MG63 (cell line): Measurements from ENCODE around the gene FOXA1. TPM values are rescaled to one million over a fixed set of nuclear protein-coding genes. Genes with fewer than 3 reads are reported as not detected.

ENCODE experiments used
- DNase-seq: peaks from one replicate; pipeline ENCODE4 v3.0.0-alpha.2; 2020
- H3K27me3 ChIP-seq: fragments of 250-450 bp; sonication (Bioruptor Pico); 2 replicates; pipeline ENCODE4 v1.5.1; 2020; ENCODE audit warnings: mild to moderate bottlenecking, moderate library complexity
- H3K36me3 ChIP-seq: fragments of 250-450 bp; sonication (Bioruptor Pico); 2 replicates; pipeline ENCODE4 v1.5.1; 2020; ENCODE audit warnings: mild to moderate bottlenecking, moderate library complexity
- H3K4me3 ChIP-seq: fragments of 250-450 bp; sonication (Bioruptor Pico); 2 replicates; pipeline ENCODE4 v1.5.1; 2020; ENCODE audit warnings: mild to moderate bottlenecking, moderate library complexity
- H3K9me3 ChIP-seq: fragments of 250-450 bp; sonication (Bioruptor Pico); 2 replicates; pipeline ENCODE4 v1.5.1; 2020; ENCODE audit warnings: mild to moderate bottlenecking, moderate library complexity
- total RNA-seq: library from RNA; depleted of rRNA; stranded (reverse); fragments of >200 nt; shearing (Covaris generic); gene quantifications from 2 replicates; pipeline ENCODE4 v1.2.3, GENCODE V29; 2014; ENCODE audit warnings: low replicate concordance

FOXA1 gene
- total RNA-seq, 1 experiment from 2014 or later = not detected

DNA sequence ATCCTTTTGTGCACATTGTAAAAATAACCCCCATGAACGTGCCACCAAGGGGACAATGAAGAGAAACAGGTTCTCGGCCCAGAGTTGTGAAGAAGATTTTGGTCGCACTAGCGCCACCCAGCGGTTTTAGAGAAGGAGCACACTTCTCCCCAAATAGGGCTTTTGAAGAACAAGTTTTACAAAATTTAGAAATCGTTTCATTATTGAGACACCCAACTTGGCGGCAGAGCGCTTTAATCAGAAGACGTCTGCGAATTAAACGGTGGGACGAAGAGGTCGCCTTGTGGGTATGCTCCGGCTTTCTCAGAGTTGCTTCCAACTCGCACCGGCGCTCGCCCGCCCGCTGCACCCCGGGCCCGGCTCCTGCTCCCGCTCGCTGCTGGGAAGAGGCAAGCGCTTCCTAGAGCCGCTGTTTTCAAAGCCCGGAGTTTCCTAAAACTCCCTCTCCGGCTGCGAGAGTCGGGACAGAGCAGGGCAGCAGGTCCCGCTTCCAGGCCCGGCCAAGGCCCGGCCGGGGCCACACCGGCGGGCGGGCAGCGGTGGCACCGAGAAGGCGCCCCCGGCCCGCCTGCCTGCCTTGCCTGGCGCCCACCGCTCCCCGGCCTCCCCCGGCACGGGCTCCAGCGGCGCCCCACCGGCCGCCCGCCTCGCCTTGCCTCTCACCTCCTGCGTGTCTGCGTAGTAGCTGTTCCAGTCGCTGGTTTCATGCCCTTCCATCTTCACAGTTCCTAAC lies 645 bp downstream of the FOXA1 start:
- peak; percentile 51 for DNase-seq
- no peaks in the 10 kb centered on the region for H3K36me3 ChIP-seq
- H3K4me3 ChIP-seq = peak overlapping the region; percentile 53
- no peaks in the 10 kb centered on the region for H3K9me3 ChIP-seq
- H3K27me3 ChIP-seq = no peaks in the 10 kb centered on the region

DNA sequence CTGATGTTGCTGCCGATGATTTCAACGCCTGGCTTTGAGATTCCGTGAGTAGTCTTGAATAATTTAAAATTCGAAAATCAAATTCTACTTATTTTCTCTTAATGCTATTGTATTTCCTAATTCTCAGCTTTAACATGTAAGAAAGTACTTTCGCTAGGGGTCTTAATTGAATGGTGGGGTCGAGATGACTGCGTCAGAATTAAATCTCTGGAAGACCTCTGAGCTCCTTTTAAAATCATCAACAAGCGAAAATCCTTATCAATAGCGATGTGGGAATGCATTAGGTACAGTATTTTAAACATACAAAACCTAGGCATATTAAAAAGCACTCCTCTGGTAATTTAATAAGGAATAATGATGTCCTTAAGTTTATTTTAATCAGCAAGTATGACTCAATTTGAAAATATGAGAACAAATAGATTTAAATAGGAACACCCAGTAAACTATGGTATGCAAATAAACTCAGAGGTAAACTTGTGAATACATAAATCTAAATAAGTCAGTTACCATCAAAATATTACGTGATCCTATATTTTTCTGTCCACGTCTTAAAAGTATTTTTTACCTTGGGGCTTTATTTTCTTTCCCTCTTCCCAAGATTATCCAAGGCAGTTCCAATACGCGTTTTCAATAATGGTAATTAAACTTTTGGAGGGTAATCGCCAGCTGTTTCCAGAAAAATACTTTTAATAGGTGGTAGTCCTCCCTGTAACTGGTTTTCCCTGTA lies 1.4 kb downstream of the FOXA1 start:
- peak overlapping the region; percentile 53 for H3K4me3 ChIP-seq
- no peaks in the 10 kb centered on the region for H3K27me3 ChIP-seq
- no peaks in the 10 kb centered on the region for H3K36me3 ChIP-seq
- no peaks in the 10 kb centered on the region for H3K9me3 ChIP-seq
- DNase-seq = no peak

DNA sequence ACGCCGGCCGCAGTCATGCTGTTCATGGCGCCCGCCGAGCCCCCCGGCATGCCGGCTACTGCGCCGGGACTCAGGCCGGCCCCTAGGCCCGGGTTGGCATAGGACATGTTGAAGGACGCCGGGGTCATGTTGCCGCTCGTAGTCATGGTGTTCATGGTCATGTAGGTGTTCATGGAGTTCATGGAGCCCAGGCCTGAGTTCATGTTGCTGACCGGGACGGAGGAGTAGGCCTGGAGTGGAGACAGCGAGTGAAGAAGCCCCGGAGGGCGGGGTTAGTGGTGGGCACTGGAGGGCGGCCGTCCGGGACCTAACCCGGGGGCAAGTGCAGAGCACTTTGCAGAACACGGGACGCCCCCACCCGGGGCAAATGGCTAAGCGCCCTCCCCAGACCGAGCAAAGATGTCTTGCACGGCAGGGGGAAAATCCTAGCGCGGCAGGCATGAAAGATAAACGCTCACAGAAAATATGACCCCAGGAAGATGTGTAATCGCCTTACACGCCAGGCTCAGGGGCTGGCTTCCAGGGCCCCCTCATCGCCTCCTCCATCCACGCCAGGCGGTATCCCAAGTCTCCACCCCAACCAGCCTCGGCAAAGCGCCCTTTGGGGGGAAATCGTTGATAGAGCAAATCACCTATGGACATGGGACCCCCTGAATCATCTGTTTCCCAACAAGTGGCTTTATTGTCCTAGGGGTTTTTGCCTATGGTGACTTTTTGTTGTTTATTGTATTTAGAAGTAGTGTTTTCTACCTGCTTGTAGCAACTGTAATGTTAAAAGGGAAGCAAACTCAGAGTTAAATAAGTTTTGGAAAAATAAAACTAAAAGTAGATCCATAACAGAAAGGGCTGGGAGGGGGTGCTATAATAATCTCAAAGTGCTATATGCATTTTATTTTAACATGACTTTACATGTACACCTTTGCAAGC lies 2.3 kb downstream of the FOXA1 start:
- no peak for DNase-seq
- Histone ChIP-seq H3K4me3 (no peak overlapping the region), H3K9me3 (no peaks in the 10 kb centered on the region), H3K27me3 (no peaks in the 10 kb centered on the region), H3K36me3 (no peaks in the 10 kb centered on the region)

DNA sequence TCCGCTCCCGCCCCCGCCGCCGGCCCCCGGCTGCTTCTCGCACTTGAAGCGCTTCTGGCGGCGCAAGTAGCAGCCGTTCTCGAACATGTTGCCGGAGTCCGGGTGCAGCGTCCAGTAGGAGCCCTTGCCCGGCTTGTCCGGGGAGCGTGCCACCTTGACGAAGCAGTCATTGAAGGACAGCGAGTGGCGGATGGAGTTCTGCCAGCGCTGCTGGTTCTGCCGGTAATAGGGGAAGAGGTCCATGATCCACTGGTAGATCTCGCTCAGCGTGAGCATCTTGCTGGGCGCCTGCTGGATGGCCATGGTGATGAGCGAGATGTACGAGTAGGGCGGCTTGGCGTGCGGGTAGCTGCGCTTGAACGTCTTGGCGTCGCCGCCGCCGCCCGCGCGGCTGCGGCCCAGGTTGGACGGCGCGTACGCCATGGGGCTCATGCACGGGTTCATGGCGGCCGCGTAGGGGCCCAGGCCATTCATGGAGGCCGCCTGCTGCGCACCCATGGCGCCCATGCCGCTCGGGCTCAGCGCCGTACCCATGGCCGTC lies 3.0 kb downstream of the FOXA1 start:
- Histone ChIP-seq H3K9me3 (no peaks in the 10 kb centered on the region), H3K27me3 (peaks cover 2% of the 10 kb centered on the region; the same call in 1 of the 2 replicates), H3K36me3 (no peaks in the 10 kb centered on the region), H3K4me3 (peak overlapping the region; percentile 9; the same call in 1 of the 2 replicates)
- DNase-seq = no peak

DNA sequence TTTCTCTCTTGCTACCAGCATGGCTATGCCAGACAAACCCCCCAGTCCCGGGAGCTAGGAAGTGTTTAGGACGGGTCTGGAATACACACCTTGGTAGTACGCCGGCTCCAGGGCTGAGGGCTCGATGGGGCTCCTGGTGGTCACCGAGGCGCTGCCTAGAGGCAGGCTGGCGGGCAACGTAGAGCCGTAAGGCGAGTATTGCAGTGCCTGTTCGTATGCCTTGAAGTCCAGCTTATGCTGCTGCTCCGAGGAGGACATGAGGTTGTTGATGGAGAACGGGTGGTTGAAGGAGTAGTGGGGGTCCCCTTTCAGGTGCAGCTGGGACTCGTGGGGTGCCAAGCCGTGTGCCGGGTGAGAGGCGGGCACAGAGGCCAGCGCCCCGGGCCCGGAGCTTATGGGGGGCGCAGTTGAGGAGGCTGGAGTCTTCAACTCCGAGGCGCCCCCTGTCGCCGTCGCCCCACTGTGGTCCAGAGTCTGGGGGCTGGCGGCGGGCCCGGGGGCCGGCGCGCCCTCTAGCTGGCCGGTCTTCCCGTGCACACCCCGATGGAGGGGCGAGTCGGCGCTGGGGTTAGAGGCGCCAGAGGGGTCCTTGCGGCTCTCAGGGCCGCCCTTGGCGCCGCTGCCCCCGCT lies 3.6 kb downstream of the FOXA1 start:
- Histone ChIP-seq H3K36me3 (no peaks in the 10 kb centered on the region), H3K27me3 (peaks cover 3% of the 10 kb centered on the region; the same call in 1 of the 2 replicates), H3K9me3 (no peaks in the 10 kb centered on the region), H3K4me3 (peak overlapping the region; percentile 9)
- DNase-seq = no peak

DNA sequence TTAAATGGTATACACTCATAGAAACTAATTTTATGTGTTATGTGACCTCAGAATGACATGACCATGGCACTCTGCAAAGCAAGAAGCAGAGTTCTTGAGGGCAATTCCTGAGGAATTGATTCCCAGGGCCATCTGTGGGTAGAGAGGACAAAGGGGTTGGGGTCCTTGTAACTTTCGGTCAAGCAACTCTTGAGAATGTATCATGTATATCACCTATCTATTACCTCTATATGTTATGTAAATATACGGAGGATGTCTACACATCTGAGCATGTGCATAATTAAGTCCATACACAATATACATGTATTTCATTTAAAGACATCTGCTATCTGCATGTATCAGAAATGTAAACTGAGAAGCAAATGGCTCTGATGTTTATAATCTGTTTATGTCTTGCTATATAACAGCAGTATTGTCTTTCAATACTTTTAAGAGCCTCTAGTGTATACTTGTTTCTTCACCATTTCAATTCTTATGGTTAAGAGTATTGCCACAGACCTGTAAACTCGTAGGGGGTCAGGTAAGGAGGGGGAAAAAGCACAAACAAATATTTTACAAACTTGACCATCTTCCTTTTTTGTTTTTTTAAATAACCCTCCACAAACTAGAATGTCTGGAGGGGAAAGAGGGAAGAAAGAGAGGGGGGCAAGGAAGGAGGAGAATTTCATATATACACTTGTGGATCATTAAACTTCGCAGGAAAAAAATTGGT lies 4.5 kb downstream of the FOXA1 start:
- peaks cover 3% of the 10 kb centered on the region; the same call in 1 of the 2 replicates for H3K27me3 ChIP-seq
- H3K4me3 ChIP-seq = no peak overlapping the region
- H3K36me3 ChIP-seq = no peaks in the 10 kb centered on the region
- no peaks in the 10 kb centered on the region for H3K9me3 ChIP-seq
- no peak for DNase-seq

DNA sequence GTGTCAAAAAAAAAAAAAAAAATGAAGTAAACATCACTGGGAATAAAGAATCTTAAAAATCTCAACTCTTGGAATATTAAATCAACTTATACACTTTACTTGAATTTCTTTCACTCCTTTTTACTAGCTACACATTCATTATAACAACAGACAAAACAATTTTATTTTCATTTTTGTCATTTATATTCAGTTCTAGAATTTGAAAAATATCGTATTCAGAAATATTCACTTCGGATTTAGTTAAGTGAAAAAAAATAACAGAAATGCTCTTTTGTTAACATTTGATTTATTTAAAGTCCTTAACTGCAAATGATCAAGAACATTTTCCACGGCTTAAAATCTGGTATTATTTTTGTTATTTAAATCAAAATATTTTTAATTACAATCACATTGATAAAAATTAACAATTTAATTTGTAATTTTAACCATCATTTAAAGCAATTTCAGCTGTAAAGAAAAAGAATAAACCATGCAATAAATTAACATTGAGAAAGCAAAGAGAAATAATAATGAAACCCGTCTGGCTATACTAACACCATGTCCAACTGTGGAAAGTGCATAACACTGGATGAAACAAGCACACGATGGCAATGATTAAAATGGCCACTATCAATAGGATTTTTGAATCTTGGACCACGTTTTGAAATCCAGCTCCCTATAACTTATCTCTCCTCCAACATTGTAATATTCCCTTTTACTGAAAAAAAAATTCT lies 5.2 kb downstream of the FOXA1 start:
- DNase-seq = no peak
- Histone ChIP-seq H3K36me3 (no peaks in the 10 kb centered on the region), H3K27me3 (peaks cover 3% of the 10 kb centered on the region; the same call in 1 of the 2 replicates), H3K9me3 (no peaks in the 10 kb centered on the region), H3K4me3 (no peak overlapping the region)

DNA sequence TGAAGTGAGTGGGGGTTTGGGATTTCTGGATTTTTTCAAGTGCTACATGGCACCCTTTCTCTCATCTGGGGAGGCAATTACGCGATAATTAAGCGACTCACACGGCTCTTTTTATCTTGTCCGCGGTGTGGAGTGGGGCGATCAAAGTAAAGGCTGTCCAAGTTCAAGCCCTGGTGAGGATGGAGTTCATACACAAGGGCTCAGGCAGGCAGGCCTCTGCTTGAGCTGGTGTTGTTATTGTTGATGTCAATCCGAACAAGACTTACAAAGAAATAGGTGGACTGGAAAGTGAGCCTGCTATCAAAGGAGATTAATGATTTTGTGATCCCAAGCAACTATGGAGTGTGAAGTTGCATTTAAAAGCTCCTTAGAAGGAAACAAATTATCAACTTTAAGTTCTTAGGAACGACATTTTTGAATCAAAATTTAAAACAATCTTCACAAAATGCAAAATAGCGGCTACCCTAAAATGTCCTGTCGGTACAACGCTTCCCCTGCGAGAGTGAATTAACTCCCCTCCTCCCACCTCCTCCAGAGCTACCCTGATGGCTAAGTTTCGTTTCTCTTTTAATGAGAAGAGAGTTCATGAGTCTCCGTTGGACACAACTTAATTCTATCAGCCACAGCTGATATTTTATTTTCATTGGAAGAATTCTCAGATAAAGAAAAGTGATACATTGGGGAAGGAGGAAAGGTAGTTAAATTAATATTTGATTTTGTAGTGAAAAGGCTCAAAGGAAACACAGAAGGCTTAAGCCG lies 5.9 kb downstream of the FOXA1 start:
- no peaks in the 10 kb centered on the region for H3K9me3 ChIP-seq
- no peak overlapping the region for H3K4me3 ChIP-seq
- H3K27me3 ChIP-seq = peaks cover 3% of the 10 kb centered on the region; the same call in 1 of the 2 replicates
- no peaks in the 10 kb centered on the region for H3K36me3 ChIP-seq
- no peak for DNase-seq

DNA sequence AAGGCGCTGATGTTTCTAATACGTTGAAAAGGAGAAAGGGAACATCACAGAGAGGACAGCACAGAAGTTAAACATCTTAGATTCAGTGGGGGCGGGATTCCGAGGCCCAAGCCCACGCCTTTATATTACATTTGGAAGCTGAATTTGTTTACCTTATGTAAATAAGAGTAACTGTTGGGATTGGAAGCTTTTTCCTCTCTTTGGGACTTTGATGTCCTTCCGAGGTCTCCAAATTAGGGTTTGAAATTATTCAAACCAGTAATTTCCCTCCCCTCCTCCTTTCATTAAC lies 6.4 kb downstream of the FOXA1 start:
- H3K9me3 ChIP-seq = no peaks in the 10 kb centered on the region
- H3K36me3 ChIP-seq = no peaks in the 10 kb centered on the region
- H3K4me3 ChIP-seq = no peak overlapping the region
- H3K27me3 ChIP-seq = peaks cover 3% of the 10 kb centered on the region; the same call in 1 of the 2 replicates
- no peak for DNase-seq

DNA sequence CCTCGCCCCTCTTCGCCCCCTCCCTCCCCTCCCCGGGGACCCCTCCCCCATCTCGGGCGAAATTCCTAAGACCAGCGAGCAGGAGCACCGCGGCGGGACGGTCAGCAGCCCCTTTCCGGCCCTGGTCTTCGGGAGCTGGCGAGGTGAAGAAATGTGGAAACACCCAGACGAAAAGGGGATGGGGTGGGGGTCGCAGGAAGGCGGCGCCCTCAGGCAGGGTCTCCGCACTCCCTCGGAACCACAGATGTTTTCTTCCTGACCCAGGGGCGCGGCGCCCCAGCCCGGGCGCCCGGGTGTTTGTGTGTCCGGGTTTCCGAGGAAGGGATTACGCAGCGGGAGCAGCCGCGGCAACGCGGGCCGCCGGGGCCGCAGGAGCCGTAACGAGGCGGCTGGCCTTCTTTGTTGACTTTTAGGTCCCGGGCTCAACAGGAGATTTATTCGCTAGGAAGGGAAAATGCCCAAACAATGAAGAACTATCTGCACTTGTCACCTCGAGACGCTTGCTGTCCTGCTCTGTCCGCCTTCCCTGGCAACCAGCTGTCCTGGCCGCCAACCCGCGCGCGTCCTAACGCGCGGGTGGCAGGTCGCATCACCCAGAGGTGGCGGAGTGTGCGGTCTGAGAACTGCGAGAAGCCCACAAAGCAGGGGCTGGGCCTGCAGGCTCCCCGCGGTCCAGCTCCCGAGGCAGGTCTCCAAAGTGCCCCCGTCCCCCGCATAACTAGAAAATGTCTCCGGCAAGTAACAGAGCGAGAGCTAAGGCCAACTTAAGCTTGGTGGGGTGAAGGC lies 7.0 kb downstream of the FOXA1 start:
- peak; percentile 19 for DNase-seq
- H3K27me3 ChIP-seq = peaks cover 3% of the 10 kb centered on the region; the same call in 1 of the 2 replicates
- H3K36me3 ChIP-seq = no peaks in the 10 kb centered on the region
- H3K4me3 ChIP-seq = peak overlapping the region; percentile 44
- H3K9me3 ChIP-seq = no peaks in the 10 kb centered on the region

DNA sequence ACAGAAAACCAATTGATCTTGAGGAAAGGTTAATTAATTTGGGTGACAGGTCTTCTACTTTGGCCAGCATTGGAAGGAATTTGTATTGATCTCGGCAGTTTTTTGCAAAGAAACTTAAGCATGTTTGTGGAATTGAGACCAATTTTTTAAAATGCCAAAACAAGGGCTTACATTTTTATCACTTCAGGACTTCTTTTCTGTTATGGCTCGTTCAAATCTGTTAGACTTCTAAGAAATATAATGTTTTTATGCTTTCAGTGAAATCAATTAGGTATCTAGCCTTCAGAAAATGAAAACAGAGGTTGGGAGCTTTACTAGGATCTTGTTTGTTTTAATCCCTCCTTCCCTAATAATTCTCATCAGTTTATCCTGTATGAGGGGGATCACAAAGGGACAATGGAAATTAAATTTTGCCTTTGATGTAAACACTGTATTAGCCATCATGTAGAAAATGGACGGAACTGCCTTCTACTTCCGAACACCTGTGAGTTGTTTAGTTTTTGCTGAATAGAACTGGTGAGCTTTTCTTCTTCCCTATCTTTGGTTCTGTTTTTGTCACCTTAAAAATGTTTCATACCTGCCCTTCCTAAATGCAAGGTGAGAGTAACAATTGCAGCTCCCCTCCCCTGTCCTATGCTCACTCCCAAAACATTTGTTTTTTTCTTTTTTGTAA lies 7.8 kb downstream of the FOXA1 start:
- Histone ChIP-seq H3K9me3 (no peaks in the 10 kb centered on the region), H3K4me3 (no peak overlapping the region; the same call in 1 of the 2 replicates), H3K27me3 (peaks cover 3% of the 10 kb centered on the region; the same call in 1 of the 2 replicates), H3K36me3 (no peaks in the 10 kb centered on the region)
- no peak for DNase-seq

DNA sequence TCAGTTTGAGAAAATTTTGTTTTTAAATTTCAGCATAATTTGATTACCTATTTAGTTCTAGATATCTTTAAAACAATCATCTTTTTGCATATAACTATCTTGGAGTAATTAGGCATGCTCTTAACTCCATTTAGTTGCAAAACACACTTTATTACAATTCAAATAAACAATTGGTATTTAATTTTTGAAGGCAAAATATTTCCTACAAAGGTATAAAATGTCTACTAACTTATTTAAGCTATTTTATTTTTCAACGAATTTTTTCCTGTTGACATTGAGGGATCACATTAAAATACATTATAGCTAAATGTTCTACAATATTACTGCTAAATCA lies 8.3 kb downstream of the FOXA1 start:
- no peaks in the 10 kb centered on the region for H3K36me3 ChIP-seq
- peaks cover 3% of the 10 kb centered on the region; the same call in 1 of the 2 replicates for H3K27me3 ChIP-seq
- no peak overlapping the region for H3K4me3 ChIP-seq
- DNase-seq = no peak
- no peaks in the 10 kb centered on the region for H3K9me3 ChIP-seq

DNA sequence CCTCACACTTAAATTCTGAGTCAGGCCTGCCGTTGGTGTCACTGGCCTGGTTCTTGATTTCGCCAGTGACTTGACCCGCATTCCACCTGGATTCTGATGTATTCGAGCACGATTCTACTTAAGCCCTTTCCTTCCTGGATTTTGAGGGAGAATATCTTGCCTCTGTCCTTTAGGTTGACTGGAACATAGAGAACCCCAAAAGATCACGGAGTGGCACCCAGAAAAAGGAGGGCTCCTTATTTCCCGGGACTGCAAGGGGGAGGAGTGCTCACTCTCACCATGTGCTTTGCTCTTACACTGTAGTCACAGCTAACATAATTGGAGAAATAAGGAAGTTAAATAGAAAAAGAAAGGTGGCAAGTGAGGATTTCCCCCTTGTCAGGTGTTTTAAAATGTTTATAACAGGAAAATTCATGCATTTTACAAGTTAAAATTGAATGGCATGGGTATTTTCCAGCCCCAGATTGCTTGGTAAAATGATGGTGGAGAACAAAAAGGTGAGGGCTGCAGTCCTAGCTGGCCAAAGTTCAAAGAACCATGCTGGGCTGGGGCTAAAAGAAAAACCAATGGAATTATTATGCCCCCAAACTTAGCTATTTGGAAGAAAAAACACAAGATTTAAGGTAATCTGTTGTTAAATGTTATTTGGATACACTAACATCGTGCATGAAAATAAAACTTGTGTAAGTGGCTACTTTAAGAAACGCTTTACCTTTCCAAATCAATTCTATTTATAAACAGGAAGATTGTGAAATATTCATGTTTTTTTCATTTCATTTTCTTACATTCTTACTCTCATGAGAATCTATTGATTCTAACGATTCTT lies 8.9 kb downstream of the FOXA1 start:
- H3K9me3 ChIP-seq = no peaks in the 10 kb centered on the region
- H3K36me3 ChIP-seq = no peaks in the 10 kb centered on the region
- no peak overlapping the region for H3K4me3 ChIP-seq
- peaks cover 3% of the 10 kb centered on the region; the same call in 1 of the 2 replicates for H3K27me3 ChIP-seq
- DNase-seq = no peak
